Measurements from ENCODE around the gene RORB.
"Not testable (repeated sequence)": the region's sequence is repeated elsewhere in the genome, so short reads cannot be mapped to it uniquely, and the experiment has no call there.

RORB gene

DNA sequence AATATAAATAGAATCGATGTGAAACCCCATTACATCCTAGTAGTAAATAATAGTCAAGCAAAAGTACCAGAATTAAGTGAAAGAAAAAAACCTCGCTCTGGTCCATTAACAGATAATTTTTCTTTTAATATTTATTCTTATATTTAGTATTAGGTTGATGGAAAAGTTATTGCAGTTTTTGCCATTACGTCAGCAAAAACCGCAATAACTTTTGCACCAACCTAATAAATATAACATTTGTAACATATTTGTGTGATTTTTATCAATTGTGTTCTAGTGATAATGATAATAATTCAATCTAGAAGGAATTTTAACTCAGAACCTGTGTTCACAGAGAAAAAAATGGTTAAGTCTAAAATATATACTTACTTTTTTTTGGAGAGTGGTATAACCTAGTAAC lies 16.1 kb downstream of the RORB start:
- no peak for DNase-seq (ENCODE audit: low read depth in 2 of 2)

DNA sequence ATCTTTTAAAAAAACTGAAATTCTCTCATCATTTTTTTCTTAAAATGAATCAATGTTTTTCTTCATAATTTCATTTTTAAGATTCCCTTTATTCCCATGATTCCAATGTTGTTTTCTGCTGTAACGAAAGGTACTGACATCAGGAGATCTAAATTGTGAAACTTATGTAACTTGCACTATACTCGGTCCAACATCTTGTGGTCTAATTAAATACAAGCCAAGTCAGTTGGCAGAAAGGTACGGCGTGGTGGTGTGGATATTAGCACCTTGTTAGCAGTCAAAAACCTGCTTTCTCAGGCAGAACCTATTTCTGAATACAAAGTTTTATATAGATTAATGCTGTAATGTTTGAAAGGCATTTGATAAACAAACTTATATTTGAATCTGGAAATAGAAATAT lies 20.1 kb downstream of the RORB start:
- no peak for DNase-seq (ENCODE audit: low read depth in 2 of 2)

DNA sequence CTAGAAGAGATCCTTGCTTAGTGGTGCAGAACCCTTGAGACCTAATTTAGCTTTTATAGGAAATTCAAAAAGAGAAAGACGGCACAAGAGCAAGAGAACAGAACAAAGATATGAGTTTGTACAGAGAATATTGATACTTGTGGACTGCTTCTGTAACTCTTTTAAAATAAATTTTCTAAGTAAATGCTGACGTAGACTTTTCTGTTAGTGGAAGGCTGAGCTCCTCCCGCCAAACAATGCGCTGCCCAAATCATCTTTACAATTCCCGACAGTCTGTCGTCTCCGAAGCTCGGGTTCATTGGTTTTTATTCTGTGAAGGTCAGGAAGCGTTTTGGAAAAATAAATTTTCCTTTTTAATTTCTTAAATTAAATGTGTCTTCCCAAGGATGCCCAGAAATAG lies 22.3 kb downstream of the RORB start:
- DNase-seq (ENCODE audit: low read depth in 2 of 2) = no peak

DNA sequence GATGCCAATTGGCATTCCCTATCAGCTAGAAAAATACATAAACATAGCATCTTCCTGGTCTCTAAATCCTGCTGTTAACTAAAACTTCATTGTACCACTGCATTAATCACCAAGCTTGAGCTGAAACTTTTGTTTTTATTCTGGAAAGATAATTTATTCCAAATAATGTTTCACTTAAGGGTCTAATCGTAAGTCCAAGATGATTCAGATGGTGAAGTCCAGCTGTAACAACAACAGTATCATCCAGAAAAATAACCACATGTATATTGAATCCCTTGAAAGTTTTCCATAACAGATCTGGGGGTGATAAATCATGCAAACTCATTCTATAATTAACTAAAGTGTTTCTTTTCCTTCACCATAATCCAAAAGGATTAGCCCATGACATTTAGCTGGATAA lies 23.9 kb downstream of the RORB start:
- DNase-seq (ENCODE audit: low read depth in 2 of 2) = no peak

DNA sequence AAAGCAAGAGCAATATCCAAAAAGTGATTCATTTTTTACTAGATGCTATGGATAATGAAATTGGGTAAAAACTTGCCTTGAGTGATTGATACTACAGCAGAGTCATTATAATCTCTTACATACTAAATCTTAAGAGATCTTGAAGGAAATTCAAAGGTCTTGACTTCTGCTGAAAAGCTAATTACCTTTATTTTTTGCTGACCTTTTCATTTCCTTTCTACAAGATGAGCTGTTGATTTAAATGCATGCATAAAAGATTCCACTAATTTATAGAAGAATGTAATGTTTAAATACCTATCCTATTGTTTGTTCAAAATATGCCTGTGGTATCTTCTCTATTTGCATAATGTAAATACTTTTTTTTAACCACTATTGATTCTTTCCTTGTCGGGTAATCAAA lies 27.2 kb downstream of the RORB start:
- DNase-seq (ENCODE audit: low read depth in 2 of 2) = no peak

DNA sequence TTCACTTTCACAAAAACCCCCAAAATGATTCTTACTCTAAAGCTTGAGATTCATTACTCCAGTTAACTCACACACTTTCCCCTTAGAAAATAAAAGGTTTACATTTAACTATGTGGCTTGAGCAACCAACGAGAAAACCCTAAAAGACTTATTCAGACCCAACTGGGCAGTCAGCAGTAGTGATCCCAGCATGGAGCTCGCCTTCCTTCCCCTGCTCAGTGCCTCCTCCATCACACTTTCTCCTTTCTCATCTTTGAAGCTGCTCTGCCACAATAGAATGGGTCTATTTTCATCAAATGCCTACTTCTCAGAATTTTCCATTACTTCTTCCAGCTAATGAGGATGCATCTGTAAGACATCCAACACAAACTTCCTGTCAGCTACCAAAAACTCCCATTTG lies 29.1 kb downstream of the RORB start:
- DNase-seq (ENCODE audit: low read depth in 2 of 2) = no peak

DNA sequence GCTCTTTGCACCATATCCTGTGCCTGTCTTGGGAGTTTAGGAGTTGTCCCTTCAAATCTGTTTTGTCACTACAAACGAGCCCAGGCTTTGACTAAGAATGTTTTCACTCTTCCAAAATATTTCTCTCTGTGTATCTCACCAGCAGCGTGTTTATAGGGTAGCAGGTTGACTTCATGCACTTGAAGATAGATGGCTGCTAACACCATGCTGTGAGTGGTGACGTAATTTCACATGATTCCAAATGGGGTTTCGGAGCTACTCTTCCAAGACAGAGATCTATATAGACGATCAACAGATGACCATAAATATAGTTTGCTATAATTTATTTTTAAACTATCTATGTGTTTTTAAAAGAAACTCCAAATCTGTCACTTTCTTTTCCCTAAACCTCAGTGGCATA lies 30.6 kb downstream of the RORB start:
- DNase-seq (ENCODE audit: low read depth in 2 of 2) = no peak

DNA sequence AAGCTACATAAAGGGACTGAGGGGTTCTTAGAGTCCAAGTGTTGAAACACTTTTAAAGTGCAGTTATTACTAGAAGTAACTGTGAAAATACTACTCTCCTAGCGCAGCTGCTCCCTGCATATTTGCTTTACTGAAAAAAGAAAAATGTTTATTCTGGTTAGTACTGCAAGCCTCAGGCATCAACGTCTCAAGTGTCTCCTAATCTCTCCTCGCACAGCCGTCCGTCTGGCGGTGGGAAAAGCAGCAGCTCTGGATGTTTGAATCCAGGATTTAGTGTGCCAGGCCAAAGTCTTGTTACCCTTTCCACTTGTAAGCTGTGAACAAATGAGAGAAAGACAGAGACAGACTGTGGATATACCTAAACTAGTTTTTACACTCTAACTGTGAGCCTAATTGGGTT lies 31.1 kb downstream of the RORB start:
- no peak for DNase-seq (ENCODE audit: low read depth in 2 of 2)

DNA sequence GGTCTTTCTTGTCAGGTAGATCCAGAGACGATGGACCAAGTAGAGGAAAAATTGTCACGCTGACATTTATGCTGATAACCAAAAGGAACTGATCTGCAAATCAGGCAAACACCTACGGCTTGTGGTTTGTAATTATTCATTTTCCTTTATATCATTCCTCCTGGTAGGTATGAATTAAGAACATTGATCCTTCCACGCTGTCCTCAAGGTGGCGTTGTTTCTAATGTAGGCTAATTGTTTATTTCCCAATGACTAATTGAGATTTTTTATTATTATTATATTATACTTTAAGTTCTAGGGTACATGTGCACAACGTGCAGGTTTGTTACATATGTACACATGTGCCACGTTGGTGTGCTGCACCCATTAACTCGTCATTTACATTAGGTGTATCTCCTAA lies 33.3 kb downstream of the RORB start:
- DNase-seq (ENCODE audit: low read depth in 2 of 2) = not testable (repeated sequence)

DNA sequence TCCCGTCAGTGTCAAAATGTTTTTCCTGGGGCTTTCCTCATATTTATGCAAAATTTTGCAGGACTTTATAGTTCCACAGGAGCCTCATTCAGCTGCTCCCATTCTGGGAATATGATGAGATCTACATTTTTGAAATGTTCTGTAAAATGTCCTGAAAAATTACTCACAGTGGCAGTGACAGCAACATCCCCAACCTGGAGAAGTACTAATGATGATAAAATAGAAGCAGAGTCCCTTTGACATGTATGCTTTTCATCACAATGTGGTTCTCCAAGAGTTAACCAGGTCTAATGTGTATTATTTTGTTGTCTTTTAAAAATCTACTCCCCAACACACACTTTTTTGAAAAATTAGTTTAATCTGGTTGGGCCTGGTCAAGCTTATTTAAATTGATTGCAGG lies 36.1 kb downstream of the RORB start:
- DNase-seq (ENCODE audit: low read depth in 2 of 2) = no peak

DNA sequence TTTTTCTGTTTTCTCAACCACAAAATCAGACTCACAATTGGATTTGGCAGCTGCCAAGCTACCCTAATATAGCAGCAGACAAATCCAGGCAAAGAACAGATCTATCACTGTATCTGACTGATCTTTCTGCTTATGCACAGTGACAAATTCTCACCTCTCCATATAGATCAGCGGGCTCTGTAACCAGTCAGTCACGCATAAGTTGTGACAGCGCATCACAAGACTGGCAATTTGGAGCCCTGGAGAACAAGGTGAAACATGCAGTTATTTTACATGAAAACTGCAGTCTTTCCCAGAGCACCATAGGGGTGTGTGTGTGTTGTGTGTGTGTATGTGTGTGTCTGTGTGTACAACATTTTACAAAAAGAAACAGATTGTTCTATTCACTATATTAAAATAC lies 37.7 kb downstream of the RORB start:
- DNase-seq (ENCODE audit: low read depth in 2 of 2) = no peak

DNA sequence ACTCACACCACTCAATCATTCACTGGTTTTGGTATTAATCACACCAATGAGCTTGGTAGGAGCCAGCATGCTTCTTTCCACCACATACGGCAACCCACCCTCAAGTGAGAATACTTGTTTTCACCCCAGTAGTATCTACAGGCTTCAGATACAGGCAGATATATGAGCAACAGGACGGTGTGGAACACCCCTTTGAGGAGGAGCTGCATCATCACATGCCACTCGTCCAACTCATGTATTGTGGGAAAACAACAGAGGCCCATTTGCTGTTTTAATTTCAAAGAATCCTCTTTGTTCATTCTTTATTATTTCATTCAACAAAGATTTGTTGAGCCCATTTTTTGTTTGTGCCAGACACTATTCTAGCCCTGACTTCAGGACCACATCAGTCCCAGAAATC lies 46.0 kb downstream of the RORB start:
- no peak for DNase-seq (ENCODE audit: low read depth in 2 of 2)

DNA sequence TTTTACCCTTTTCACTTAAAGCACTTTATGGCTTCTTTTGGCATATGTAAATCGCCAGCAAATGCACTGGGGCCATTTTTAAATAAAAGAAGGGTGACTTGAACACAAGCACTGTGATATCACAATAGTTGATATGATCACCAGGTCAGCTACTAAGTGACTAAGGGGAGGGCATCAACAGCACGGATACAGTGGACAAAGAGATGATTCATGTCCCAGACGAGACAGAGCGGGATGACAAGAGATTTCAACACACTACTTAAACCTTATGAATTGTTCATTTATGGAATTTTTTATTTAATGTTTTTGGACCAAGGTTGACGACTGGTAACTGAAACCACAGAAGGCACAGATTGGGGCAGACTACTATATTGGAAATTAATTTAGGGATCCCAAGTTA lies 54.1 kb downstream of the RORB start:
- DNase-seq (ENCODE audit: low read depth in 2 of 2) = no peak

DNA sequence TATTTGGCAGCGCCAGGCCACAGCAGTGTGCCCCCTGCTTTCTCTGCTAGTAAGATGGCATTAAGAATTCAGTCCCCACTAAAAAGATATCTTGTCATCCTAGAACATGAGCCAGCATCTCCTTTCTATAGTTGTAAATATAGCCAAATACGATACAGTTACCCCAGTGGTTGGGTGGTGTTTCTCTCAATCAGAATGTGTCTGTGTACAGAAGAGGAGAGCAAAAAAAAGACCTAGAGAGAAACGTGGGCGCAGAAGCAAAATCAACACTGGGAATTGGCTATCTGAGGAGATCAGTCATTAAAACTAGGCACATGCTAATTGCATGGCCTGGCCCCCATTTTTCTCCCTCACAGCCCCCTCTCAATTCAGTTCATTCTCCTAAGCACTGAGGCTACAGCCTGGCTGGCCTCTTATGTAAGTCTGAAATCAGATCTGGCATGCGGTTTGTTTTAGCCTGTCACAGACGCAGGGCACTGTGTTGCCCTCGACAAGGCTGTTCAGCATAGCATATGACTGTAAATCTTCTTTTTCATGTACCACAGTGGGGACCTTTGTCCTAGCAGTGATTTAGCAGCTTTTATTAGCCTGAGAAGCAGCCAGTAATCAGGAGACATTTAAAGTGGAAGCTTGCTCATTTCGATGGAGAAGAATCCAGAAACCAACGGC lies 57.8 kb downstream of the RORB start:
- DNase-seq (ENCODE audit: low read depth in 2 of 2) = no peak

DNA sequence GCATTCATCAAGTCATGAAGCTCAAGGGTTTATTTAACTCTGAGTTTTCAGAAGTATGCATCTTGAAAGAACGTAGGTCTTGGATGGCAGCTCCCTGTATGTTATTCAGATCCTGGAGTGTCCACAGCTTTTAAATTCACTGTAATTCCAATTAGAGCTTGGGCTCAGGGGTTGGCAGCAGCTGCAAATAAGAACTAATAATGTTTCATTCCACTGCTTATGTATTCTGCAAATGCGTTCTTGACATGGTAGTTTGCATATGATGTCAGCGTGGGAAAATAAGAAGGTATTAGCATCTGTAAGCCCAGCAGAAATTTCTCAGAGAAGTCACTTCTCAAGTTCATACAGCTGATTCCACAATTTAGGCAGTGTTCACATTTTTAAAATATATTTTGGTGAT lies 58.4 kb downstream of the RORB start:
- no peak for DNase-seq (ENCODE audit: low read depth in 2 of 2)

DNA sequence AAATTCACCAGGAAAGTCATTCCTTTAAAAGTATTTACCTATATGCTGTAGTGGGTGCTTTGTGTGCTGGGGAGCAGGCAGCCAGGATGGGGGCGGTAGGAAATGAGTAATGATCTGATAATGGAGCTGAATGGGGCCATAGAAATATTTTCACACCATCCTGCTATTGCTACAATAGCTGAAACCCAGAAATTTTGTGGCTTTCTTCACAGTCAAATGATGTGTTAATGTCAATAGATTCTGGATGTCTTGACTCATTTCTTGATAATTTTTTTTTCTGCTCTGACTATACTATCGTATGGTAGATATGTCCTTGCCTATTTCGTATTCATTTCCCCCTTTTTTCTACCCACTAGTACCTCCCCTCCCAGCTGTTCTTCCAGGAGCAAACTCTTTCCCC lies 59.5 kb downstream of the RORB start:
- DNase-seq (ENCODE audit: low read depth in 2 of 2) = no peak

DNA sequence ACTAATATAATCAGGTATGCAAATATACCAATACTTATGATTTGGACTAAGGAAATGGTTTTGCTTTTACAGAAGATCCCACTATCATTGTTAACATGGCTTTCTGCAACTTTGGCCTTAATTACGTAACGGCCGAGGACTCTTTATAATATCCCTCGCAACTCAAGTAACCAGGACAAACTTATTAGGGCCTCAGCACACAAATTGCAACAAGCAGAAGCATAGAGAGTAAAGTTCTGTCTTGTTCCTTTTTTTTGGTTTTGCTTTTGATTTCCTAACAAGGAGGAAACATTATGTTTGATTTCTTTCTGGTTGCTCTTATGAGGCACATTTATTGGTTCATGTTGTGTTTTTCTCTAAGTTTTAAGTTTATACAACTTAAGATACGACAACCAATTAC lies 60.4 kb downstream of the RORB start:
- no peak for DNase-seq (ENCODE audit: low read depth in 2 of 2)

DNA sequence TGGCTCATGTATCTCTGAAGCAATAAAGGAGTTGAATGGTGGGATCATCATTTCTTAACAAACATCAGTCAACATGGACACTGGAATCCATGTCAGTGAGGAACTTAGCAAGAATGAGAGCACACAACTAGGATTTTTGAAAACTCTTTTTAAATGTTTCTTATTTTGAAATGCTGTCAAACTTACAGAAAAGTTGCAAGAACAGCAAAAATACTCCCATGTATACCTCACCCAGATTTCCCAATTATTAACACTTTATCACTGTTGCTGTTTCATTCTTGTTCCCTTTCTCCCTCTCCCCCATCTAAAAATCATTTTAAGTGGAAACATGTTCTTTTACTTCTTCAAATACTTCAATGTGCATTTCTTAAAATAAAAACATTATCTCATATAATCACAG lies 65.5 kb downstream of the RORB start:
- no peak for DNase-seq (ENCODE audit: low read depth in 2 of 2)

DNA sequence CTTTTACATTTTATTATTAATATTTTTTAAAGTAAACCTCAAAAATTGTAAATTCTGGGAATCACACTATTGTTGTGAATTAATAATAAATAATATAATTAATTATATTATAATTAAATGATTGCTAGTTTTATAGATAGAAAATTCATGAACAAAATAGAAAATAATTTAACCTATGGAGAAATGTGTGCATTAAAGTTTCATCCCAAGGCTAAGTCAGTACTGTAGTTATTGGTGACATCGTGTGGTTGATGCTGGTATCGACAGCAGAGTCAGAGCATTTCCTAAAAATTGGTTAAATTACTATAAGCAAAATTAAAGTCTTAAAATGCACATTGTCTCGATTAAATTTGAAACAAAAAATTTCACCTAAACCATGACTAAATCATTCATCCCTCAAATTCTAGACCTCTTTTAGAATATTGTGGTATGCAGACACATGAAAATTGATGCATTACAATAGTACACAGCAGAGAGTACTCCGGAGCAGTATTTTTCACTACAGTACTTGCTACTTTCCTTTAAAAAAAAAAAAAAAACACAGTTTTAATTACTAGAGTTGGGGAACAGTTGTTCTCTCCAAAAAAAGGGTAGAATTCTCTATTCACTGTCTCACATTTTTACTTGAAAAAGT lies 73.9 kb downstream of the RORB start:
- peak in 1 of 2 donors; percentile 3 for DNase-seq (ENCODE audit: low read depth in 2 of 2)

DNA sequence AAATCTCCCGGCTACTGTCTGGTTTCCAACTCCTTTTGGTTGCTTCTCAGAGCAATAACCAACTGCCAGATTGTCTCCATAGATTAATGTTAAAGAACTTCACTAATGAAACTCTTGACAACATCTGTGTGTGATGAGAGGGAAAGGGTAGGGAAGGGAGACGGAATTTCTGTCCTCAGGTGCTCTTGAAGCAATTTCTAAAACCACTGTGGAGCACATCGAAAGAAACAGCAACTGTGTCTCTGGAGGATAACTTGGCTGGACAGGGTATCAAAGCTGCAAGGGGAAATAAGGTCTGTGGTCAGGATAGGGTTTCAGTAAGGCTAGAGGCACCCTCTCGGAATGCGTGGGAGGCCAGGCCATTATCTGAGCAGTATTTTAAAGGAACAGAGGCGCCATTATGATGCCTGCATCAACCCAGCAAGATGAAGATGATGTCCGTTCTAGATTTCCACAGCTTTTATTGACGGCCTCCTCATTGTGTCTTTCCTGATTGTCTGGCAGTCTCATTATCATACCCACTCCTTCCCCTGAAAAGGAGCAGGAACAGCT lies 76.6 kb downstream of the RORB start:
- no peak for DNase-seq (ENCODE audit: low read depth in 2 of 2)

DNA sequence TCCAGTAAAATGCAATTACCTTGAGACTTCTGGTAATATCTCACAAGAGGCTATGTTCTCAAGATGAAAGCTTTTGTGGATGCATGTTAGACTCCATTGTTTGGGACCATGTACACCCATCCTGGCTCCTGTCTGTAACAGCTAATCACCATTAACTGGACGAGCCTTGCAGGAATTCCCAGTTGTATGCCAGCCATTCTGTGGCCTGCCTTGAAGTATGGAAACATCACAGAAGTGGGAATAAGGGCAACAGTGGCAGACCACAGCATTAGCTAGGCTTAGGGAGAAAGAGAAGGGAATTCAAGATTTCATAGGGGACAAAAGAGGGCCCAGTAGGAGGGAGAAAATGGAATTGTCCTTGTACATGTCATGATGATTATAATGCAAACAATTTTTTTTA lies 79.0 kb downstream of the RORB start:
- DNase-seq (ENCODE audit: low read depth in 2 of 2) = no peak

DNA sequence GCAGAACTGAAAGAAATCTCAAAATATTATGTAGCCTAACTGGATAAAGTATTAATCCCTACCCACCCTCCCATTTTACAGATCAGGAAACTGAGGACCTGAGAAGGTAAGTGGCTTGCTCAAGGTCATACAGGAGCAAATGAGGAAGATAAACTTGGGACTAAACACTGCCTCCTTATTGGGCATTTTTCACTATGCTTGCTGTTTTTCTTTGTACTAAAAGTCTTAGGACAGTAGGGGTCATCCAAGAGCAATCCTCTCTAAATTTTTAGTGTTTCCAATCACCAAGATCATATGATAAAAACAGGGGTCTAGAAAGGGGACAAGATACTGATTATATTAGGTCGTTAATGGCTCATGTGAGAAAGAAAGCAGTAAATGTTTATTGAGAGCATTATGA lies 80.8 kb downstream of the RORB start:
- DNase-seq (ENCODE audit: low read depth in 2 of 2) = no peak

DNA sequence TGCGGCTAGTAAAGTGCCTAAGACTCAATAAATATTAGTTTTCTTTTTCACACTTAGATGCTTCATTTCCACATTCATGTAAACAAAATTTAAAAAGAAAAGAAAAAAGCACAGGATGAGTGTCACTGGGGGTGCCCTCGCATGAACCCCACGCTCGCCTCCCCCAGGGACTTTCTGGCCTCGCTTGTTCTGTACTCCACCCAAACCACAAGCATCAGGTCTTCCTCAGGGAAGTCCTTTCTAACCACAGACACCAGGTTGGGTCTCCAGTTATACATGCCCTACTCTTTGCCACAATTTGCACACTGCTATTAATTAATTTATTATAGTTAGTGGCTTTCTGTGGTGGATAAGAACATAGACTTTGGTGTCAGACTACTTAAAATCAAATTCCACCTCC lies 92.4 kb downstream of the RORB start:
- no peak for DNase-seq (ENCODE audit: low read depth in 2 of 2)

DNA sequence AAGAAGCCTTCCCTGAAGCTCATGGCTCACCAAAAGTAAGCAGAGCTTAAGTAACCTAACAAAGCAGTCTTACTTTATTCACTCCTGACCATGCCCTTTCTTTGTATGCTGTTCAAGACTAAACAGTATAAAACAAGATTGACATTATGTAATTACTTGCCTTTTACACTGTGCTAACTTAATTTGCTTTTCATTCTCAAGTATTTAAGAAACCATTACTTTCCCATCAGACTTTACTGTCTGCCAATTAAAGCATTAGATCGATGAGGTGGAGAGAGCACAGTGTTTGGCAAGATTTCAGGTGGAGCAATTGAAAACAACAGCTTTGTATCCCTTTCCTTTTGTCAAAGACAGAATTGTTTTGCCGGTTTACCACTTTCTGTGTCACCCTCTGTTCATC lies 98.2 kb downstream of the RORB start:
- no peak for DNase-seq (ENCODE audit: low read depth in 2 of 2)

Measured in stimulated activated CD4-positive, alpha-beta T cell treated with anti-CD3 and anti-CD28 coated beads, Interleukin-4, amount 100 ng/mL, for 48 hours (primary cell).